Motor neuron (in vitro differentiated cells): ENCODE results near the gene ANTKMT. TPM values are rescaled to one million over a fixed set of nuclear protein-coding genes. Genes with fewer than 3 reads are reported as not detected.

Source experiments
- ATAC-seq, 8 experiments: fragments of 200-7000 bp; cut with Tn5 transposase; replicated peaks in 6 of 8; 2 replicates each; pipeline ENCODE4 v1.8.0; 2021; ENCODE audit warnings: mild to moderate bottlenecking in 8 of 8, moderate library complexity in 8 of 8
- H3K27ac ChIP-seq, 2 donors: fragments of 250-450 bp; sonication (Bioruptor Pico); 2 replicates each; pipeline ENCODE4 v1.9.0; 2021; ENCODE audit warnings: antibody characterized with exemption in 2 of 2, mild to moderate bottlenecking in 2 of 2, moderate library complexity in 1 of 2
- H3K4me1 ChIP-seq, 2 donors: fragments of 250-450 bp; sonication (Bioruptor Pico); replicated peaks in 1 of 2; 2 replicates each; pipeline ENCODE4 v1.6.1; 2021; ENCODE audit warnings: antibody characterized with exemption in 2 of 2, mild to moderate bottlenecking in 2 of 2, moderate library complexity in 1 of 2
- H3K4me3 ChIP-seq, 5 donors: fragments of 250-450 bp; sonication (Bioruptor Pico); 2 replicates each; pipeline ENCODE4 v1.9.0; 2021; ENCODE audit warnings: antibody characterized with exemption in 5 of 5, mild to moderate bottlenecking in 5 of 5, moderate library complexity in 4 of 5
- WGBS, 10 experiments: fragments of 450-650 bp; shearing (Covaris generic); methylation state at CpG; one replicate each; pipeline ENCODE4 v1.0.0; 2022; 5-methylcytosine and 5-hydroxymethylcytosine counted together
- in situ Hi-C, 9 experiments: fragments of 400-800 bp; cut with MboI; loops; one replicate each; pipeline ENCODE4 v1.15.0; 2021; ENCODE audit warnings: low sequenced_read_pairs in 9 of 9, low pct_unique_long_range_greater_than_20kb in 2 of 9; ENCODE audit not compliant: unreplicated experiment in 9 of 9
- total RNA-seq, 8 experiments: library from RNA; unstranded; fragments of 300-600 nt; gene quantifications; 2 replicates each; pipeline versions ENCODE4 v1.2.3 to v1.2.4, GENCODE V29; 2022

ANTKMT gene
- total RNA-seq, 8 experiments from 2014 or later = 21.6 to 30.5 (median 24.5) TPM

DNA sequence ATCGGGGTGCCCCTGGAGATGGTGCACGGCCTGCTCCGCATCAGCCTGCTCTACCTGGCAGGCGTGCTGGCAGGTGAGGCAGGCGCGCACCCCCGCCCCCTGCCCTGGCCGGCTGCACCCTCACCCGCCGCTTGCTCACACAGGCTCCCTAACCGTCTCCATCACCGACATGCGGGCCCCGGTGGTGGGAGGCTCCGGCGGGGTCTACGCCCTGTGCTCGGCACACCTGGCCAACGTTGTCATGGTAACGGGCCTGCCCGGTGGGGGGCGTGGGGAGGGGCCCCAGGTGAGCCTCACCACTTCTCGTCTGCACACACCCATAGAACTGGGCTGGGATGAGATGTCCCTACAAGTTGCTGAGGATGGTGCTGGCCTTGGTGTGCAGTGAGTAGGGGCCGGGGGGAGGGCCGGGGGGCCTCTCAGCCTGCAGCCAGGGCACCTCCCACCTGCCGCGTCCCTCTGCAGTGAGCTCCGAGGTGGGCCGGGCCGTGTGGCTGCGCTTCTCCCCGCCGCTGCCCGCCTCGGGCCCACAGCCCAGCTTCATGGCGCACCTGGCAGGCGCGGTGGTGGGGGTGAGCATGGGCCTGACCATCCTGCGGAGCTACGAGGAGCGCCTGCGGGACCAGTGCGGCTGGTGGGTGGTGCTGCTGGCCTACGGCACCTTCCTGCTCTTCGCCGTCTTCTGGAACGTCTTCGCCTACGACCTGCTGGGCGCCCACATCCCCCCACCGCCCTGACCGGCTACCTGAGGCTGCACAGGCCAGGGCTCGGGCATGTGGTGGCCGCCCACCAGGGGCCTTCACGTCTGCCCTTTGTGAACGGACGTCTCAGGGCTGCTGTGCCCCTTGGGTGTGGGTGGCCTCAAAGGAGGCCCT, 43.4 kb upstream of the ANTKMT start:
- Histone ChIP-seq H3K4me3 (no peak overlapping the region), H3K27ac (no peak overlapping the region), H3K4me1 (peaks cover 25 to 31% of the 10 kb centered on the region in 2 donors)
- in situ Hi-C loops = no loop called here
- 85% methylated on average over 5 of the region's 57 CpGs; no CpG with 5 or more reads in 9 of the 10 experiments for WGBS, 10 experiments
- ATAC-seq = no peak

GRCh38 chr16:678209-678857, 42.6 kb upstream of the ANTKMT start:
- no peak for ATAC-seq
- peaks cover 32 to 34% of the 10 kb centered on the region in 2 donors for H3K4me1 ChIP-seq
- peak overlapping the region; percentile 97 to 98 for H3K27ac ChIP-seq
- WGBS, 10 experiments = 20% methylated on average over 3 of the region's 21 CpGs; no CpG with 5 or more reads in 9 of the 10 experiments
- H3K4me3 ChIP-seq = no peak overlapping the region
- in situ Hi-C loops = no loop called here

DNA sequence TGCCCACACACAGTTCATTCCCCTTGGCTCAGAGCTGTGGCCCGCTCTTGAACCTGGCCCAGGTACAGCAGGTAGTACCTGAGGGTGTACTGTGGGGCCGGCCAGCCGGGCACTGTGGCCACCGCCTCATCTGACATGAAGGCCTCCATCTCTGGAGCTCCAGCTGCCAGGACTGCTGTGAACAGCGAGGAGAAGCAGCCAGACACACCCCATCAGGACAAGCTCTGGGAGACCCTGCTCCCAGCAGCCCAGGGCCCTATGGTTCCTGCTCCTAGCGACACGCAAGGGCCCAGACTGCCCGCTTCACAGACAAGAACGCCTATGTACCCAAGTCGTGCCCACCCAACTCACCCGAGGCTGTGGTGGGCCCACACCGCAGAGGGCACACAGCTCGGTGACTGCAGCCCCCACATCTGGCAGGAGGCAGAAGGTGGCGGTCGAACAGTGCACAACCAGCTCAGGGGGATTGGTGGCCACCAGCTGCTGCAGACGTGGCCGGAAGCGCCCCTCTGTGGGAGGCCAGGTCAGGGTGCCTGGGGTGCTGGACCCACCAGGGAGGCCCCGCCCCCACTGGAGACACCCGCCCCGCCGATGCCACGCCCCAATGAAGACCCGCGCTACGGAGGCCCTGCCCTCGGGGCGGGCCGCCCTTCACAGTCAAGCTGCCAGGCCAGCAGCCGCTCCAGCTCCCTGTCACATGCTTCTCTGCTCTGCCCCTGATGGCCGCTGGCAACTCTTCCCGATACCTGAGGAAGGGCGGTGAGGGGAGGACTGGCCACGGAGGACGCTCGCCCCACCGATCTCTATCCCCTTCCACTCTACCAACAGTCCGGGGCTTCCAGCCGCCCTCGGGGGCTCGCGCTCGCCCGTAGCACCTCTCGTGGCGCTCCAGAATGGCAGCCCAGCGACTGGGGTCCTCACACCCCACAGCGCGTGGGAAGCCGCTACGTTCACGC, 41.8 kb upstream of the ANTKMT start:
- Histone ChIP-seq H3K4me1 (peaks cover 34 to 36% of the 10 kb centered on the region in 2 donors), H3K4me3 (peak overlapping the region; percentile 37 to 92 (median 44)), H3K27ac (peak overlapping the region; percentile 97 to 98)
- ATAC-seq = peak; percentile 3 to 68 (median 56)
- 90 to 92% methylated on average over 2 to 4 of the region's 52 CpGs; no CpG with 5 or more reads in 8 of the 10 experiments for WGBS, 10 experiments
- in situ Hi-C loops = no loop called here

DNA sequence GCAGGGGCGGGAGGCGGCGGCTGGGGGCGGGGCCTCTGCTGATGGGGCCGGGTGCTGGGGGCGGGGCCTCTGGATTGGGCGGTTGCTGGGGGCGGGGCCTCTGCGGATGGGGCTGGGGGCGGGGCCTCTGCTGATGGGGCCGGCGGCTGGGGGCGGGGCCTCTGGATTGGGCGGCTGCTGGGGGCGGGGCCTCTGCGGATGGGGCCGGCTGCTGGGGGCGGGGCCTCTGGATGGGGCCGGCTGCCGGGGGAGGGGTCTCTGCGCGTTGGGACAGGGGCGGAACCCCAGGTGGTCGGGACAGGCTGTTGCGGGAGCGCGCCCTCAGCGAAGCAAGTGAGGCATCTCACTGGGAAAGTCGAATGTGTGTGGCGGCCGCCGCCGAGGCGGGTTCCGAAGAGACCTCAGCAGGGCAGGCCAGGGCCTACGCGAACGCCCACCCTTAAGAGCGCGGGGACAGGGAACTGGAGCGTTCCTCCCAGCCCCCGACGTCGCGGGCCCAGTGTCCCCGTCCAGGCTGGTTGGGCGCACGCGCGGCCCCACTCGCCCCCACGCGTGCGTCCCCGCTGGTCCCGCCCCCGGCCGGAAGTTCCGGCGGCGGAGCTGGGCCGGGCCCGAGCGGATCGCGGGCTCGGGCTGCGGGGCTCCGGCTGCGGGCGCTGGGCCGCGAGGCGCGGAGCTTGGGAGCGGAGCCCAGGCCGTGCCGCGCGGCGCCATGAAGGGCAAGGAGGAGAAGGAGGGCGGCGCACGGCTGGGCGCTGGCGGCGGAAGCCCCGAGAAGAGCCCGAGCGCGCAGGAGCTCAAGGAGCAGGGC, 40.9 kb upstream of the ANTKMT start, which contains the start of gene STUB1:
TSS of gene STUB1 (plus strand) at position 597 of the 811 bp plus-strand sequence. CDS start at position 713, 116 bp downstream.
- H3K4me1 ChIP-seq = peaks cover 38 to 41% of the 10 kb centered on the region in 2 donors
- peak; percentile 24 to 47 (median 35) for ATAC-seq
- no CpG with 5 or more reads among the region's 91 CpGs for WGBS, 10 experiments
- peak within 1 kb of the TSS; percentile 97 to 98 for H3K27ac ChIP-seq
- peak within 1 kb of the TSS; percentile 52 to 97 (median 70) for H3K4me3 ChIP-seq
- in situ Hi-C loops = no loop called here

DNA sequence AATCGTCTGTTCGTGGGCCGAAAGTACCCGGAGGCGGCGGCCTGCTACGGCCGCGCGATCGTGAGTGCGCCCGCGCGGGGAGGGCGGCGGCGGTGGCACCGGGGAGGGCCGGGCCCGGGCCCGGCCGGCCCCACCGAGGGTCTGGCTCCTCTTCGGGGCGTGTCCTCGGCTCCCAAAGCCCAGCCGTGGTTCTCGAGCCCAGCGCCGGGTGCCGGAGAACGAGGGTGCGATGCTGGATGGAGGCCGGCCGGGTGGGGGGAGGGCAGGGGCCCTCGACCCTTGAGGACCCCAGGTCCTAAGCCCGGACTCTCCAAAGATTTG, 40.4 kb upstream of the ANTKMT start:
- in situ Hi-C loops = no loop called here
- ATAC-seq = peak in 2 of 8 experiments; percentile 0 to 6
- peaks cover 36 to 40% of the 10 kb centered on the region in 2 donors for H3K4me1 ChIP-seq

GRCh38 chr16:680967-681745, 39.8 kb upstream of the ANTKMT start:
- in situ Hi-C loops = no loop called here
- Histone ChIP-seq H3K4me1 (peaks cover 34 to 38% of the 10 kb centered on the region in 2 donors), H3K4me3 (peak overlapping the region; percentile 52 to 97 (median 70)), H3K27ac (peak overlapping the region; percentile 87 to 94)
- no peak for ATAC-seq
- 12 to 96% (median 72%) methylated on average over 4 to 10 of the region's 44 CpGs; no CpG with 5 or more reads in 7 of the 10 experiments for WGBS, 10 experiments

More for the DNA sequence above, 40.4 kb upstream of the ANTKMT start:
- Histone ChIP-seq H3K27ac (peak overlapping the region; percentile 87 to 94), H3K4me3 (peak overlapping the region; percentile 52 to 97 (median 70))
- 0 to 2% methylated on average over 2 to 9 of the region's 38 CpGs; no CpG with 5 or more reads in 8 of the 10 experiments for WGBS, 10 experiments

DNA sequence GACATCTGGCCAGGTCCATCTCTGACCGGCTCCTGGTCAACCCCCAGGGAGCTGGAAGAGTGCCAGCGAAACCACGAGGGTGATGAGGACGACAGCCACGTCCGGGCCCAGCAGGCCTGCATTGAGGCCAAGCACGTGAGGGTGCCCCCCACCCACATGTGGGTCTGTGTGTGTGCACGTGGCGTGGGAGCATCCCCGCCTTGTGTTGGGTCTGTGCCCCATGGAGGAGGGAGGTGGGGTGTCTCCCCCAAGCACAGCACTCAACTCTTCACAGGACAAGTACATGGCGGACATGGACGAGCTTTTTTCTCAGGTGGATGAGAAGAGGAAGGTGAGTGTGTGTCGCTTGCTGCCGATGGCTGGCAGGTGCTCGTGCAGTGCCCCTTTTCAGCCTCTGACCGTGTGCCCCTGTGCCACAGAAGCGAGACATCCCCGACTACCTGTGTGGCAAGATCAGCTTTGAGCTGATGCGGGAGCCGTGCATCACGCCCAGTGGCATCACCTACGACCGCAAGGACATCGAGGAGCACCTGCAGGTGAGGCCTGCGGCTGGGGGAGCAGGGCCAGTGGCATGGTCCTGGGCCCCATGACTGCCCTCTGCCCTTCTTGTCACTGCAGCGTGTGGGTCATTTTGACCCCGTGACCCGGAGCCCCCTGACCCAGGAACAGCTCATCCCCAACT, 39.1 kb upstream of the ANTKMT start:
- peak overlapping the region in 1 of 5 donors; percentile 92 for H3K4me3 ChIP-seq
- no peak overlapping the region for H3K27ac ChIP-seq
- in situ Hi-C loops = no loop called here
- ATAC-seq = no peak
- 60 to 100% (median 76%) methylated on average over 1 to 16 of the region's 28 CpGs; no CpG with 5 or more reads in 3 of the 10 experiments for WGBS, 10 experiments
- peaks cover 34 to 37% of the 10 kb centered on the region in 2 donors for H3K4me1 ChIP-seq

DNA sequence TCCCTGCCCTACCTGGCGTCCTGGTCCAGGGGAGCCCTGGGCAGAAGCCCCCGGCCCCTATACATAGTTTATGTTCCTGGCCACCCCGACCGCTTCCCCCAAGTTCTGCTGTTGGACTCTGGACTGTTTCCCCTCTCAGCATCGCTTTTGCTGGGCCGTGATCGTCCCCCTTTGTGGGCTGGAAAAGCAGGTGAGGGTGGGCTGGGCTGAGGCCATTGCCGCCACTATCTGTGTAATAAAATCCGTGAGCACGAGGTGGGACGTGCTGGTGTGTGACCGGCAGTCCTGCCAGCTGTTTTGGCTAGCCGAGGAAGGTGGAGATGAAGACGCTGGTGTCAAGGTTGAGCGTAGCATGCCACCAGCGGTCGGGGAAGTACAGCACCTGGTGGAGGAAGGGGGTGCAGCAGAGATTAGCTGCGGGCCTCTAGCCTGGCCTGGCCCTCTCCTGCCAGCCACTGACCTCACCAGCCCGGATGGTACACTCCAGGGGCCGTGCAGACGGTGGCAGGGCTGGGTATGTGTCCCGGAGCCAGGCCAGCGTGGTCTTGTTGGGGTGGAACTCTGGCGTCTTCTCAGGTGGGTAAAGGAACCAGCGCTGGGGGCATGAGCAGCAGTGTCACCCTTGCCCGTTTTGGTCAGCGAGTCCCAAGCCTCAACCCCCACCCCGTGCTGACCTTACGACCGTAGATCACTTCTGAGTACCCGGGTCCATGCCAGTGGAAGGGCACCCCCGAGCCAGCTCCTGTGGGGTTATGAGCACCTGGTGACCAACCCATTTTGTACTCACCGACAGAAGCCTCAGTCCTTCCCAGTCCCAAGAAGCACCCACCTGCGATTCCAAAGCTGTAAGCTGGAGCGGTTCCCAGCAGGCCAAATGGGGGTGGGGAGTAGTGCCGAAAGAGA, 38.2 kb upstream of the ANTKMT start:
- Histone ChIP-seq H3K4me3 (peak overlapping the region in 2 of 5 donors; percentile 85 to 88), H3K4me1 (peaks cover 34 to 37% of the 10 kb centered on the region in 2 donors), H3K27ac (no peak overlapping the region)
- no peak for ATAC-seq
- in situ Hi-C loops = no loop called here
- 74 to 93% (median 80%) methylated on average over 2 to 12 of the region's 36 CpGs; no CpG with 5 or more reads in 5 of the 10 experiments for WGBS, 10 experiments

DNA sequence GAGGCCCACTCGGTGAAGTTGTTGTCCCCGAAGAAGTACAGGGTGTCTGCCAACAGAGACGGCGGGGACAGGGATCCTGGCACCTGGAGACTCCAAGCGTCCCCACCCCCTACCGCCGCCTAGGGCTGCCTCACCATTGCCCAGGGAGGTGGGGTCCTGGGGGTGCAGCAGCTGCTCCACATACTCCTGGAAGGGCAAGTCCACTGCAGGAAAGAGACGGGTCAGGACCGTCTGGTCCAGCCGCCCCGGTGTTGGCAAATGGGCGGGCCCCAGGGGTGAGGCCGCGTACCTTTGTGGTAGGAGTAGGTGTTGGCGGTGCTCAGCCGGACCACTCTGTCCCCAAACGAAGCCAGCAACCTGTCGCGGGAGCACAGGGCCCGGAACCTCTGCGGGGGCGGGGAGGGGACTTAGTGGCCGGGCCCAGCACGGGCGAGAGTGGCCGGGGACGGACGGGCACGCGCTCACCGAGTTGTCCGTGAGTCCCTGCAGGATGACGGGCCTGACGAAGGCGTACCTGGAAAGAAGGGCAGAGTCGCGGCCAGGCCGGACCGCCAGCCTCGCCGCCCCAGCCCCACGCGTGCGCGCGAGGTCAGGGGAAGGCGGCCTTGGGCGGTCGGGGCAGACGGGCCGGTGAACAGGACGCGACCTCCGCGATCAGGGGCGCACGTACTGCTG, 37.4 kb upstream of the ANTKMT start:
- H3K4me1 ChIP-seq = peaks cover 34 to 35% of the 10 kb centered on the region in 2 donors
- 0 to 80% (median 20%) methylated on average over 2 to 7 of the region's 57 CpGs; no CpG with 5 or more reads in 5 of the 10 experiments for WGBS, 10 experiments
- ATAC-seq = no peak
- peak overlapping the region; percentile 74 to 94 for H3K27ac ChIP-seq
- in situ Hi-C loops = no loop called here
- peak overlapping the region; percentile 52 to 89 (median 85) for H3K4me3 ChIP-seq
